DND-41 (cell line): ENCODE measurements around the gene PTPRN2.

Experiments
- ATAC-seq: fragments of 200-7000 bp; cut with Tn5 transposase; 3 replicates; pipeline ENCODE4 v1.9.1; 2021; ENCODE audit warnings: low read depth; ENCODE audit not compliant: insufficient read depth
- DNase-seq: peaks from one replicate; pipeline ENCODE4 v3.0.0-alpha.2; 2020
- H2AFZ ChIP-seq: 2 replicates; pipeline ENCODE4 v1.6.0; 2012; ENCODE audit warnings: low read depth, low read length
- H3K27ac ChIP-seq: 2 replicates; pipeline ENCODE4 v1.5.1; 2012; ENCODE audit warnings: low read length, inconsistent platforms
- H3K27me3 ChIP-seq: fragments of 200-600 bp; sonication (generic); 2 replicates; pipeline ENCODE4 v1.6.0; 2012; ENCODE audit warnings: low read length, mild to moderate bottlenecking, inconsistent platforms; ENCODE audit not compliant: insufficient read depth, poor library complexity
- H3K36me3 ChIP-seq: 2 replicates; pipeline ENCODE4 v1.5.1; 2012; ENCODE audit warnings: low read length, inconsistent platforms; ENCODE audit not compliant: insufficient read depth
- H3K4me1 ChIP-seq: 2 replicates; pipeline ENCODE4 v1.5.1; 2012; ENCODE audit warnings: mild to moderate bottlenecking, low read length; ENCODE audit not compliant: insufficient read depth
- H3K4me2 ChIP-seq: 2 replicates; pipeline ENCODE4 v1.6.0; 2012; ENCODE audit warnings: mild to moderate bottlenecking, moderate library complexity, low read length, inconsistent platforms; ENCODE audit not compliant: insufficient read depth
- H3K4me3 ChIP-seq, 2 experiments: fragments of 200-600 bp in 1 of 2; shearing (Covaris generic) in 1 of 2; 2 replicates each; pipeline ENCODE4 v1.5.1; 2012 to 2016; ENCODE audit warnings: inconsistent platforms in 2 of 2, low read length in 2 of 2, mild to moderate bottlenecking in 2 of 2, low read depth in 1 of 2, moderate library complexity in 1 of 2
- H3K79me2 ChIP-seq: 2 replicates; pipeline ENCODE4 v1.6.0; 2012; ENCODE audit warnings: low read length, inconsistent platforms; ENCODE audit not compliant: insufficient read depth
- H3K9ac ChIP-seq: 2 replicates; pipeline ENCODE4 v1.6.0; 2012; ENCODE audit warnings: low read depth, mild to moderate bottlenecking, inconsistent platforms, low read length, moderate library complexity
- H3K9me3 ChIP-seq: 2 replicates; pipeline ENCODE4 v1.5.1; 2012; ENCODE audit warnings: low read length, moderate library complexity, mild to moderate bottlenecking, inconsistent platforms; ENCODE audit not compliant: insufficient read depth, severe bottlenecking
- H4K20me1 ChIP-seq: 2 replicates; pipeline ENCODE4 v1.6.0; 2012; ENCODE audit warnings: low read length; ENCODE audit not compliant: insufficient read depth
- EZH2 ChIP-seq: IDR thresholded peaks from 3 replicates; pipeline ENCODE4 v1.6.1; 2012; ENCODE audit warnings: borderline replicate concordance, low read depth, mild to moderate bottlenecking, moderate library complexity, low read length, inconsistent platforms; ENCODE audit not compliant: severe bottlenecking
- TF ChIP-seq, protein P1 (sequence below): IDR thresholded peaks from 2 replicates; pipeline ENCODE4 v1.5.1; 2012; ENCODE audit warnings: borderline replicate concordance, low read length, moderate library complexity, mild to moderate bottlenecking; ENCODE audit not compliant: poor library complexity, severe bottlenecking; ENCODE audit errors: extremely low read depth

PTPRN2 gene

DNA sequence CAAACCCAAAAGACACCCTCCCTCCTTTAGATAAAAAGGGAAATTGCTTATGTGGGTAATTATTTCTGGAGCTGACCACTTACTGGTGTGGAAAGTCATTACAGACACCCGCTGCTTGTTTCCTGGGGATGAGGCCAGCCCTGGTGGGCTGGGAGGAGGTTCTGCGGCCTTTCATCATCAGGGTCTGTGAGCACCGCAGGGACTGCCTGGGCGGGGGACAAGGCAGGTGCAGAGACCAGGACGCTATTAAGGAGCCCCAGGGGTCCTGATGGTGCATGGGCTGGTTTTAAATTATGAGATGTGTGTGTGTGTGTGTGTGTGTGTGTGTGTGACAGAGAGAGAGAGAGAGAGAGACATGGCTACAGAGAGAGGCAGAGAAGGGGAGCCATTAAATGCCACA lies 1079.6 kb downstream of the PTPRN2 start:
- DNase-seq (no peak), ATAC-seq (no peak)
- Histone ChIP-seq H3K27ac (no peak overlapping the region), H4K20me1 (no peaks in the 10 kb centered on the region), H3K79me2 (no peaks in the 10 kb centered on the region), H3K27me3 (peaks cover 6% of the 10 kb centered on the region), H3K4me2 (no peak overlapping the region), H3K36me3 (no peaks in the 10 kb centered on the region), H3K4me3 (no peak overlapping the region), H3K9me3 (peaks cover 2% of the 10 kb centered on the region), H3K9ac (no peak overlapping the region), H2AFZ (no peak overlapping the region), H3K4me1 (peaks cover 7% of the 10 kb centered on the region)
- no peak for TF ChIP-seq EZH2
- TF ChIP-seq, protein P1, sequence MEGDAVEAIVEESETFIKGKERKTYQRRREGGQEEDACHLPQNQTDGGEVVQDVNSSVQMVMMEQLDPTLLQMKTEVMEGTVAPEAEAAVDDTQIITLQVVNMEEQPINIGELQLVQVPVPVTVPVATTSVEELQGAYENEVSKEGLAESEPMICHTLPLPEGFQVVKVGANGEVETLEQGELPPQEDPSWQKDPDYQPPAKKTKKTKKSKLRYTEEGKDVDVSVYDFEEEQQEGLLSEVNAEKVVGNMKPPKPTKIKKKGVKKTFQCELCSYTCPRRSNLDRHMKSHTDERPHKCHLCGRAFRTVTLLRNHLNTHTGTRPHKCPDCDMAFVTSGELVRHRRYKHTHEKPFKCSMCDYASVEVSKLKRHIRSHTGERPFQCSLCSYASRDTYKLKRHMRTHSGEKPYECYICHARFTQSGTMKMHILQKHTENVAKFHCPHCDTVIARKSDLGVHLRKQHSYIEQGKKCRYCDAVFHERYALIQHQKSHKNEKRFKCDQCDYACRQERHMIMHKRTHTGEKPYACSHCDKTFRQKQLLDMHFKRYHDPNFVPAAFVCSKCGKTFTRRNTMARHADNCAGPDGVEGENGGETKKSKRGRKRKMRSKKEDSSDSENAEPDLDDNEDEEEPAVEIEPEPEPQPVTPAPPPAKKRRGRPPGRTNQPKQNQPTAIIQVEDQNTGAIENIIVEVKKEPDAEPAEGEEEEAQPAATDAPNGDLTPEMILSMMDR = no peak

DNA sequence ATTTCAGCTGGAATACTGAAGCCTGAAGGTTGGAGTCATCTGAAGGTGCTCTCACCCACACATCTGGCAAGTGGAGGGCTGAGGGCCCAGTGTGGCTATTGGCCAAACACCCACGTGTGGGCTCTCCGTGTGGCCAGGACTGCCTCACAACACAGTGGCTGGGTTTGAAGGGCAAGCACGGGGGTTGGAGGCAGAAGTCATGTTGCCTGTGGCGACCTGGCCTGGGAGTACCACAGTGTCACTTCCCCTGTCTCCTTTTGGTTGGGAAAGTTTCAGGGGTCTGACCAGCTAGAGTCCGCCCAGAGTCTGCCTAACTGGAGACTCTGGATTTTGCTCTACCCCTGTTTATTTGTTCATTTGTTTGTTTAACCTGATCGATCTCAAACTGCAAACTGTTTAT lies 1081.4 kb downstream of the PTPRN2 start:
- no peaks in the 10 kb centered on the region for H4K20me1 ChIP-seq
- H3K4me1 ChIP-seq = peaks cover 12% of the 10 kb centered on the region
- H3K36me3 ChIP-seq = no peaks in the 10 kb centered on the region
- TF ChIP-seq, protein P1 = no peak
- no peak for TF ChIP-seq EZH2
- H3K4me3 ChIP-seq = no peak overlapping the region
- no peak overlapping the region for H2AFZ ChIP-seq
- peaks cover 6% of the 10 kb centered on the region for H3K27me3 ChIP-seq
- DNase-seq (no peak), ATAC-seq (no peak)
- no peaks in the 10 kb centered on the region for H3K79me2 ChIP-seq
- H3K9ac ChIP-seq = no peak overlapping the region
- H3K4me2 ChIP-seq = no peak overlapping the region
- peaks cover 2% of the 10 kb centered on the region for H3K9me3 ChIP-seq
- H3K27ac ChIP-seq = no peak overlapping the region

DNA sequence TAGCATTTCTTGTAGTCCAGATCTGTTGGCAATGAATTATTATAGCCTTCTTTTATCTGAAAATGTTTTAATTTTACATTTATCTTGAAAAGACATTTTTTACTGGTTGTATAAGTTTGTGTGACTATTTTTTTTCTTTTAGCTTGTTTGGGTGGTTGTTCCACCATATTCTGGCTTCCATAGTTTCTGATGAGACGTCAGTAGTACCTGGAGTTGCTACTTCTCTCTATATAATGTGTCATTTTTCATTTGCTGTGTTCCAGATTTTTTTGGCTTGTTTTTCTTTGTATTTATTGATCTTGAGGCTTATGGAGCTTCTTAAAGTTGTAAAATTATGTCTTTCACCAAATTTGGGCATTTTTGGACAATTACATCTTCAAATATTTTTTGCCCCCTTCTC lies 1082.0 kb downstream of the PTPRN2 start:
- H3K4me1 ChIP-seq = peaks cover 12% of the 10 kb centered on the region
- H3K79me2 ChIP-seq = no peaks in the 10 kb centered on the region
- no peak overlapping the region for H3K4me3 ChIP-seq
- peaks cover 2% of the 10 kb centered on the region for H3K9me3 ChIP-seq
- peaks cover 6% of the 10 kb centered on the region for H3K27me3 ChIP-seq
- H4K20me1 ChIP-seq = no peaks in the 10 kb centered on the region
- no peak for TF ChIP-seq EZH2
- TF ChIP-seq, protein P1 = no peak
- H3K4me2 ChIP-seq = no peak overlapping the region
- H3K27ac ChIP-seq = no peak overlapping the region
- ATAC-seq = no peak
- no peak for DNase-seq
- H2AFZ ChIP-seq = no peak overlapping the region
- H3K9ac ChIP-seq = no peak overlapping the region
- H3K36me3 ChIP-seq = no peaks in the 10 kb centered on the region

DNA sequence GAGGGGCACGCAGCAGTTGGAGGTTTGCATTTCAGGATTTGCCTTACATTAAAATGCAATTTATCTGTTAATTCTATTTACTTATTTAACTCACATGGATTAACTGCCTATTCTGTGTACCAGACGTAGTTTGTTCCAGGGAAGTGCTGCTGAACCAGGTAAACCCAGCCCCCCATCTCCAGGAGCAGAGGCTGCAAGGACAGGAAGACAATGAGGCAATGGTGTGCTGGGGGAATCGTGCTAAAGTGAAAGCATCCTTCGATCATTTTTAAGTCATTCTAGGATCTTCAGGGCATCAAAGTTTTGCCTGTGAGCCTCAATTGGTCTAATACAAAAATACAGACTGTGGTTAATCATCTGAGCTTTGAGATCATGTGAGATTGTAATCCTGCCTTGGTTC lies 1084.4 kb downstream of the PTPRN2 start:
- DNase-seq = no peak
- TF ChIP-seq, protein P1 = no peak
- TF ChIP-seq EZH2 = no peak
- H2AFZ ChIP-seq = no peak overlapping the region
- peaks cover 2% of the 10 kb centered on the region for H3K9me3 ChIP-seq
- H3K4me1 ChIP-seq = peaks cover 12% of the 10 kb centered on the region
- no peak overlapping the region for H3K27ac ChIP-seq
- no peaks in the 10 kb centered on the region for H3K27me3 ChIP-seq
- no peaks in the 10 kb centered on the region for H4K20me1 ChIP-seq
- no peaks in the 10 kb centered on the region for H3K79me2 ChIP-seq
- H3K4me2 ChIP-seq = peak overlapping the region; percentile 39; the same call in 1 of the 2 replicates
- no peaks in the 10 kb centered on the region for H3K36me3 ChIP-seq
- H3K4me3 ChIP-seq = no peak overlapping the region
- H3K9ac ChIP-seq = no peak overlapping the region
- no peak for ATAC-seq
